Measurements from ENCODE around the gene PTCH2. TPM values are rescaled to one million over a fixed set of nuclear protein-coding genes. Genes with fewer than 3 reads are reported as not detected.

PTCH2 gene
- total RNA-seq, 1 experiment from 2014 or later, result 0.74 TPM

GRCh38 chr1:44862829-44863401 lies 19.9 kb upstream of the PTCH2 start:
- Histone ChIP-seq H3K27me3 (ENCODE audit: control insufficient read depth, insufficient read depth, low read length) (no peaks in the 10 kb centered on the region), H3K36me3 (ENCODE audit: control insufficient read depth, insufficient read depth, low read length) (no peaks in the 10 kb centered on the region), H3K9me3 (ENCODE audit: control insufficient read depth, insufficient read depth, low read depth, low read length) (no peaks in the 10 kb centered on the region), H3K27ac (ENCODE audit: low read length) (no peak overlapping the region), H3K4me1 (ENCODE audit: control insufficient read depth, insufficient read depth, low read length) (no peaks in the 10 kb centered on the region), H3K4me3 (ENCODE audit: low read depth in 2 of 2, low read length in 2 of 2) (no peak overlapping the region)
- ChIA-PET POLR2A (no interaction called here), CTCF (no interaction called here)
- in situ Hi-C loops (cut with HindIII; ENCODE audit: low pct_unique_long_range_greater_than_20kb, low sequenced_read_pairs) (no loop called here), intact Hi-C loops (cut with micrococcal nuclease; ENCODE audit: unreplicated experiment) (no loop called here)
- ATAC-seq (no peak), DNase-seq (ENCODE audit: low read depth, low spot score) (no peak)
- no TSS peak for BruUV-seq (replicated peaks)
- TF ChIP-seq REST (IDR thresholded peaks at IDR 0.05; ENCODE audit: insufficient read depth in 1 of 2, low read depth in 2 of 2, low read length in 1 of 2), result no peak
- TF ChIP-seq SIN3A (IDR thresholded peaks at IDR 0.05; ENCODE audit: borderline replicate concordance, insufficient read depth, low read depth, low read length), result no peak
- TF ChIP-seq TCF7L2 (IDR thresholded peaks at IDR 0.05; ENCODE audit: low read depth, low read length), result no peak
- no peak for TF ChIP-seq POLR2AphosphoS5 (IDR thresholded peaks at IDR 0.05; ENCODE audit: low read depth, low read length)
- no peak for TF ChIP-seq CTCF (IDR thresholded peaks at IDR 0.05)

- Histone ChIP-seq H3K9me3 (ENCODE audit: control insufficient read depth, insufficient read depth, low read depth, low read length) (no peaks in the 10 kb centered on the region), H3K36me3 (ENCODE audit: control insufficient read depth, insufficient read depth, low read length) (no peaks in the 10 kb centered on the region), H3K4me3 (ENCODE audit: low read depth in 2 of 2, low read length in 2 of 2) (no peak overlapping the region), H3K4me1 (ENCODE audit: control insufficient read depth, insufficient read depth, low read length) (no peaks in the 10 kb centered on the region), H3K27me3 (ENCODE audit: control insufficient read depth, insufficient read depth, low read length) (no peaks in the 10 kb centered on the region), H3K27ac (ENCODE audit: low read length) (no peak overlapping the region)
- ChIA-PET POLR2A (no interaction called here), CTCF (interaction anchor here (0.6 kb wide), 1 partner anchor 239 kb away, joined by 3 read pairs; no protein-coding TSS in a partner anchor)
- ATAC-seq, result no peak
- in situ Hi-C loops (cut with HindIII; ENCODE audit: low pct_unique_long_range_greater_than_20kb, low sequenced_read_pairs), result no loop called here
- TF ChIP-seq POLR2AphosphoS5 (IDR thresholded peaks at IDR 0.05; ENCODE audit: low read depth, low read length) (no peak), CTCF (IDR thresholded peaks at IDR 0.05) (no peak), REST (IDR thresholded peaks at IDR 0.05; ENCODE audit: insufficient read depth in 1 of 2, low read depth in 2 of 2, low read length in 1 of 2) (no peak), SIN3A (IDR thresholded peaks at IDR 0.05; ENCODE audit: borderline replicate concordance, insufficient read depth, low read depth, low read length) (no peak), TCF7L2 (IDR thresholded peaks at IDR 0.05; ENCODE audit: low read depth, low read length) (no peak)
- intact Hi-C loops (cut with micrococcal nuclease; ENCODE audit: unreplicated experiment), result no loop called here
- BruUV-seq (replicated peaks), result no TSS peak
- no peak for DNase-seq (ENCODE audit: low read depth, low spot score)
Measured at GRCh38 chr1:44860891-44861425, 17.9 kb upstream of the PTCH2 start.

Data from Panc1 (cell line).